Epithelial cell of esophagus (primary cell): ENCODE measurements around the gene SLC2A5.
A peak's percentile ranks its signal among the peaks of the same experiment; 100 is the strongest.
"Not testable (repeated sequence)": the region's sequence is repeated elsewhere in the genome, so short reads cannot be mapped to it uniquely, and the experiment has no call there.

Experiments
- DNase-seq: peaks from one replicate; pipeline ENCODE4 v3.0.0; 2010; ENCODE audit warnings: low read depth
- H3K4me3 ChIP-seq: 2 replicates; pipeline ENCODE4 v1.5.1; 2011; ENCODE audit warnings: mild to moderate bottlenecking, low read length, control low read depth
- TF ChIP-seq, protein P1 (sequence below): IDR thresholded peaks from 2 replicates; pipeline ENCODE4 v1.5.1; 2011; ENCODE audit warnings: low read depth, mild to moderate bottlenecking, low read length, control low read depth, inconsistent platforms; ENCODE audit not compliant: insufficient read depth; ENCODE audit errors: missing control alignments

Gene SLC2A5

DNA sequence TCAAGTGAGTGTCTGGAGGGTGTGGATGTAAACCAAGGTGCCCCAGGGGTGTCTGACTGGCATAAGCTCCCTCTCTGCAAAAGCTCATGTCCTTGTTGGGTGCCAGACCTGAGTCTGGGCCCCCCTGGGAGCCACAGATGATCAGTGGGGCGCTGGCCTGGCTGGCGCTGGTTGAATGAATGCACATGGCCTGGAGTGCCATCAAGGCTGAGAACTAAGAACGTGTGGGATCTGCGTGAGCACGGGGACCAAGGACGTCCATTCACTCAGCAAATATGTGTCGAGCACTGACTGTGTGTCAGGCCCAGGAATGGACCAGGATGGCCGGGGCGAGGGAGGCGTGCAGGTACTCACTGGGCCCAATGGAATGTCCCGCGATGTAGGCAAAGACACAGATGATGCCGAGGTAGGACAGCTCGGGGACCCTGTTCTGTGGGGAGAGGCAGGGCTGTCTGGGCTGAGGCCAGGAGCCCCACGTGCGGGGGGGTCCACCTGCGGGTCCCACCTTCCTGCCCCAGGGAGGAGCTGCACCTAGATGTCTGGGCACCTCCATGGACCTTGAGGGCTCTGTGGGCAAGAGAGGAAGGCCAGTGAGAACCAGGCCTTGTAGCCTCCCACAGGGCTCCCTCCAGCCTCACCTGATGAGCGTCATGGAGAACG is 62.3 kb downstream of the SLC2A5 start:
- no peak overlapping the region for H3K4me3 ChIP-seq
- DNase-seq, result no peak
- TF ChIP-seq, protein P1, sequence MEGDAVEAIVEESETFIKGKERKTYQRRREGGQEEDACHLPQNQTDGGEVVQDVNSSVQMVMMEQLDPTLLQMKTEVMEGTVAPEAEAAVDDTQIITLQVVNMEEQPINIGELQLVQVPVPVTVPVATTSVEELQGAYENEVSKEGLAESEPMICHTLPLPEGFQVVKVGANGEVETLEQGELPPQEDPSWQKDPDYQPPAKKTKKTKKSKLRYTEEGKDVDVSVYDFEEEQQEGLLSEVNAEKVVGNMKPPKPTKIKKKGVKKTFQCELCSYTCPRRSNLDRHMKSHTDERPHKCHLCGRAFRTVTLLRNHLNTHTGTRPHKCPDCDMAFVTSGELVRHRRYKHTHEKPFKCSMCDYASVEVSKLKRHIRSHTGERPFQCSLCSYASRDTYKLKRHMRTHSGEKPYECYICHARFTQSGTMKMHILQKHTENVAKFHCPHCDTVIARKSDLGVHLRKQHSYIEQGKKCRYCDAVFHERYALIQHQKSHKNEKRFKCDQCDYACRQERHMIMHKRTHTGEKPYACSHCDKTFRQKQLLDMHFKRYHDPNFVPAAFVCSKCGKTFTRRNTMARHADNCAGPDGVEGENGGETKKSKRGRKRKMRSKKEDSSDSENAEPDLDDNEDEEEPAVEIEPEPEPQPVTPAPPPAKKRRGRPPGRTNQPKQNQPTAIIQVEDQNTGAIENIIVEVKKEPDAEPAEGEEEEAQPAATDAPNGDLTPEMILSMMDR, result no peak

- no peak for DNase-seq
- TF ChIP-seq, protein P1, result no peak
- H3K4me3 ChIP-seq, result no peak overlapping the region
Observed at GRCh38 chr1:9005395-9005708, 64.1 kb downstream of the SLC2A5 start.

DNA sequence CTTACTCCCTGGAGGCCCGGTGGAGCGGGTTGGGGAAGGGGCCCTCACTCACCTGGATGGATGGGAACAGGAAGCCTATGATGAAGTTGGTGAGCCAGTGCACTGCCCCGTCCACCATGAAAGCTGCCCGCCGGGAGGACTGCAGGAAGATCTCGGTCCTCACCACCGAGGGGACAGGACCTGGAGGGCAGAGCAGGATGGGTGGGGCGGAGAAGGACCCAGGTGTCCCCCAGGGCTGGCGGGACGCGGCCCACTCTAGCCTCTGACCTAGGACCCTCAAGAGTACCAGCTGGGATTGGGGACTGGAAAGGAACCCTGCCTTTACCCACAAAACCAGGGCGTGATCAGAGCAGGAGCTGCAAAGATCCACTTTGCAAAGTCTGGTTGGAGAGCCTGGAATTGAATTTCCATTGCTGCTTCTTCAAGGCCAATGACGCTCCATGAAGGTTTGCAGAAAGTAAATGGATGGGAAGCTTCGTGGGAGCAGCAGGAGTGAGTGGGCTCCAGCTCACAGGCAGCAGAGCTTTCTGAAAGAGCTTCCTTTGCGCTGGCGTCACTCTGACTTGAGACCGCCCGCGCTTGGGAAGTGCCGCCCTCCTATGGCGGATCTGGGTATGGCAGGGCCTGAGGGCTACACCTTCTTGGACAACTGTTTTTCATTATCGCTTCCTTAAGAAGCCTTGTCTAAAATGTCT is 64.6 kb downstream of the SLC2A5 start:
- DNase-seq, result peak; percentile 83
- H3K4me3 ChIP-seq, result no peak overlapping the region
- TF ChIP-seq, protein P1, result peak; percentile 94

DNA sequence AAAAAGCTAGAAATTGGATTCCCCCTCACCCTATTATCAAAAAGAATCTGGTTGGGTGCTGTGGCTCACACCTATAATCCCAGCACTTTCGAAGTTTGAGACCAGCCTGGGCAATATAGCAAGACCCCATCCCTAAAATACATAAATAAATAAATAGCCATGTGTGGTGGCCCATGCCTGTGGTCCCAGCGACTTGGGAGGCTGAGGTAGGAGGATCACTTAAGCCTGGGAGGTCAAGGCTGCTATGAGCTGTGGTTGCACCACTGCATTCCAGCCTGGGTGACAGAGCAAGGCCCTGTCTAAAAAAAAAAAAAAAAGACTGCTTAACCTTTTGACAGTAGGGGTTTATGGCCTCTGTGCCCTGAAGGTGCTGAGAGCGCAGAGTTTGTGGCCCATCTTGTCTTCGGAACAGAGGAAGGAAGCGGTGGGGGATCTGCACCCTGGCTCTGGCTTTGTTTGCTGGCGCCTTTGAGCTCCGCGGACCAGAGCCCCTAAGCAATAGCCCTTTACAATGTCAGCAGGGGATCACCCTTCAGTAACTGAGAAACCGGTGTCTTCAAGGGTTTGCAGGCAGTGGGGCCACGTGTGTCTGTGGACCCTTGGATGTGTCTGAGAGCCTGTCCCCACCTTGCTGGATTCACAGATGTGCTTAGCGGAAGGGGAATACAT is 65.3 kb downstream of the SLC2A5 start:
- TF ChIP-seq, protein P1, result no peak
- no peak for DNase-seq
- H3K4me3 ChIP-seq, result no peak overlapping the region

- H3K4me3 ChIP-seq, DNase-seq: not testable (repeated sequence)
Observed at GRCh38 chr1:9002215-9002560, 67.2 kb downstream of the SLC2A5 start.

GRCh38 chr1:9001534-9002214 is 67.8 kb downstream of the SLC2A5 start:
- peak; percentile 54 for DNase-seq
- not testable (repeated sequence) for H3K4me3 ChIP-seq

DNA sequence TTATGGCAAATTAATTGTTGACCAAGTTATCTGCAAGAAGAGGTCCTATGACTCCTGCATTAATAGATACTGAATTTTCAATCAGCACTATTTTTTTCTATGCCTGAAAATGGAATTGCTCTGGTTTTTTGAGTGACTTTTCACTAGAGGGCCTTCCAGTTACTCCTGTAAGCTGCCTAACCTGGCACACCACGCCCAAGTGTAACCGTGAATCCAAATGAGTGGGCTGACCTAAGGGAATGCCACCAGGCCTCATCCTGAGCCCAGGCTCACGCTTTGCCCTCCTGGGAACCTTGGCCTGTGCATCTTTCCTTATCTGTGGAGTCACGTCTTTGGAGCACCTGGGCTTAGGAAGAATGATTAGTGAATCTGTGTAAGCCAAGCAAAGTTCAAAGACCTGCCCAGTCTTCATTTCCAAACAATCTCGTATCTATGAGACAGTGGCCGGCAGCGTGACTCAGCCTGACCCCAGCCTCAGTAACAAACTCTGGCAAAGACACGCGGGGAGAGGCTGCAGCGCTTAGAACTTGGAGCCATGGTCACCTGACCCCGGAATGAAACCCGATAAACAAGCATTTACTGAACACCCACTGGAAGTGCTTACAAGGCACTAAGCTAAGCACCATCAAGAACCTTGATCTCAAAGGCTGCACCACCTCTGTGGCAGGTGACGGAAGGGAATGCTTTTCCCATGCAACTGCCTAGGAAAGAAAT is 75.3 kb downstream of the SLC2A5 start:
- not testable (repeated sequence) for DNase-seq, H3K4me3 ChIP-seq

DNA sequence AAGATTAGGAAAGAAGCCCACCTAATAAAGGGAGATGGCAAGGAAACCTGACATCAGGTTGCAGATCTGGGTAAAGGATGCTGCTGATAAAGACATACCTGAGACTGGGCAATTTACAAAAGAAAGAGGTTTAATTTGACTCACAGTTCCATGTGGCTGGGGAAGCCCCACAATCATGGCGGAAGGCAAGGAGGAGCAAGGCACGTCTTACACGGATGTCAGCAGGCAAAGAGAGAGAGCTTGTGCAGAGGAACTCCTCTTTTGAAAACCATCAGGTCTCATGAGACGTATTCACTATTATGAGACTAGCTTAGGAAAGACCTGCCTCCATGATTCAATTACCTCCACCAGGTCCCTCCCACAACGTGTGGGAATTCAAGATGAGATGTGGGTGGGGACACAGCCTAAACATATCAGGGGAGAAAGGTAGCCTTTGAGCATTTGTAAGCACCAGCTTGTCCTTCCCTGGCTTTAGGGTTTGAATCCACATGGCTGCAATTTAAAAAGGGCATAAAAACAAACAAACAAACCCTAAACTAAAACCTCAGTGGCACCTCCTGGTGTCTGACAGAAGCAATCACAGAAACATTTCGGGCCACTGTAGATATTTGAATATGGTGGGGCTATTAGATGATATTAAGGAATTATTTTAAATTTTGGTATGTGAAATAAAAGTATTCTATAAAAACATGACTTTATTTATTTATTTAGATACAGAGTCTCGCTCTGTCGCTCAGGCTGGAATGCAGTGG is 76.3 kb downstream of the SLC2A5 start:
- DNase-seq, result no peak
- TF ChIP-seq, protein P1, result peak; percentile 13

More for the DNA sequence above, 76.3 kb downstream of the SLC2A5 start:
- no peak overlapping the region for H3K4me3 ChIP-seq
